Breast epithelium (tissue), 3 donors: Measurements from ENCODE around the gene QDPR.

Source experiments
- POLR2AphosphoS5 ChIP-seq, 3 donors: sonication (generic); formaldehyde crosslinking; IDR thresholded peaks; one replicate each; pipeline ENCODE4 v1.6.1; 2017; ENCODE audit warnings: antibody characterized with exemption in 3 of 3
- TF ChIP-seq, protein P1 (sequence below), 3 donors: fragments of 450-650 bp; IDR thresholded peaks; one replicate each; pipeline ENCODE4 v1.5.1; 2016 to 2017; ENCODE audit warnings: antibody characterized with exemption in 3 of 3, mild to moderate bottlenecking in 3 of 3, moderate library complexity in 3 of 3

DNA sequence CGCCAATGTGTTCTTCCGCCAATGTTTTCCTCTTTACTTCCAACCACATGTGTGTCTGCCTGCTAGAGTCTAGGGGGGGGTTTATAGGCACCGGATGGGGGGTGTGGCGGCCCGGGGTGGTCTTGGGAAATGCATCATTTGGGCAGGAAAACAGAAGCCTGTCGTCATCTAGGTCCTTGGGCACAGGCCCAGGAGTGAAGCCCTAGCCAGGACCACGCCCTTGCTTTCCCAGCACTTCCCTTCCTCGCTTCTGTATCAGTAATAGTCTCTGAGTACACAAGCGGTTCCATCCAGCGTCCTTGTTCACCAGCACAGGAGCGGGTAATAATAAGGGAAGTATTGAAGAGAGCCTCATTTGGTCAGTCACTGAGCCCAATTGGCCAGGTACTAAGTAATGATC lies 74.5 kb downstream of the QDPR start:
- TF ChIP-seq, protein P1, sequence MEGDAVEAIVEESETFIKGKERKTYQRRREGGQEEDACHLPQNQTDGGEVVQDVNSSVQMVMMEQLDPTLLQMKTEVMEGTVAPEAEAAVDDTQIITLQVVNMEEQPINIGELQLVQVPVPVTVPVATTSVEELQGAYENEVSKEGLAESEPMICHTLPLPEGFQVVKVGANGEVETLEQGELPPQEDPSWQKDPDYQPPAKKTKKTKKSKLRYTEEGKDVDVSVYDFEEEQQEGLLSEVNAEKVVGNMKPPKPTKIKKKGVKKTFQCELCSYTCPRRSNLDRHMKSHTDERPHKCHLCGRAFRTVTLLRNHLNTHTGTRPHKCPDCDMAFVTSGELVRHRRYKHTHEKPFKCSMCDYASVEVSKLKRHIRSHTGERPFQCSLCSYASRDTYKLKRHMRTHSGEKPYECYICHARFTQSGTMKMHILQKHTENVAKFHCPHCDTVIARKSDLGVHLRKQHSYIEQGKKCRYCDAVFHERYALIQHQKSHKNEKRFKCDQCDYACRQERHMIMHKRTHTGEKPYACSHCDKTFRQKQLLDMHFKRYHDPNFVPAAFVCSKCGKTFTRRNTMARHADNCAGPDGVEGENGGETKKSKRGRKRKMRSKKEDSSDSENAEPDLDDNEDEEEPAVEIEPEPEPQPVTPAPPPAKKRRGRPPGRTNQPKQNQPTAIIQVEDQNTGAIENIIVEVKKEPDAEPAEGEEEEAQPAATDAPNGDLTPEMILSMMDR (IDR thresholded peaks at IDR 0.05), result no peak
- no peak for TF ChIP-seq POLR2AphosphoS5 (IDR thresholded peaks at IDR 0.05)
